HG02852 (cell line): ENCODE data around the gene IFNLR1.

Source experiments
- ATAC-seq: cut with Tn5 transposase; IDR thresholded peaks from one replicate; pipeline ENCODE4 v1.9.1; 2021; ENCODE audit warnings: mild to moderate bottlenecking, moderate library complexity; ENCODE audit not compliant: unreplicated experiment

IFNLR1 gene

DNA sequence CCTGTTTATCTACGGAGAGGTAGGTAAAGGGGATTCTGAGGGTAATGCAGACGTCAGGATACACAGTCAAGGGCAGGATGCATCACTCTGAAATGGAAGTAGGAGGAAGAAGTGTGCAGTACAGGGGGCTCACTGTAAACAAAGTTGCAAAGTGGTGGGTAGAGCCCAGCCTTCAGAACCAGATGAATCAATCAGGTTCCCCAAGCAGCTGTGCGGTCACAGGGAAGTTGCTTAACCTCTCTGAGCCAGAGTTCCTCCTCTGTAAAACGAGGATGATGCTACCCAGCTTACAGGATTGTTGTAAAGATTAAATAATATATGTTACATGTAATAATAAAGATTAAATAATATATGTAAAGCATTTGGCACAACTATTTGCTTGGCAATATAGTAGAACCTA is 61.6 kb downstream of the IFNLR1 start:
- ATAC-seq: no peak

DNA sequence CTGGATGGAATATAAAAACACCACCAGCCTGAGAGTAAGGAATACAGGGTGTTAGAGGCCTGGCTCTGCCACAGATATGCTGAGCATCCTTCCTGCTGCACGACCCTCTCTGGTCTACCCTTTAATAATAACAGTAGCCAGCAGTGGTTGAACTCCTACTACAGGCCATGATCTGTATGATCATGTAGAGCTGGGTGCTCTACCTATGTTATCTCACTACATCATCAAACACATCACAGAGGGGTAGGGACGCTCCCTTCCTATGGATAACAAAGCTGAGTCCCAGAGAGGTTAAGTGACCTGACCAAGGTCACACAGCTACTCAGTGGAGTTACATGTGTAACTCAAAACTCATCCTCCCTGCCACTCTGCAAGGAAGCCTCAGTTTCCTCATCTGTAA is 62.1 kb downstream of the IFNLR1 start:
- ATAC-seq: no peak

DNA sequence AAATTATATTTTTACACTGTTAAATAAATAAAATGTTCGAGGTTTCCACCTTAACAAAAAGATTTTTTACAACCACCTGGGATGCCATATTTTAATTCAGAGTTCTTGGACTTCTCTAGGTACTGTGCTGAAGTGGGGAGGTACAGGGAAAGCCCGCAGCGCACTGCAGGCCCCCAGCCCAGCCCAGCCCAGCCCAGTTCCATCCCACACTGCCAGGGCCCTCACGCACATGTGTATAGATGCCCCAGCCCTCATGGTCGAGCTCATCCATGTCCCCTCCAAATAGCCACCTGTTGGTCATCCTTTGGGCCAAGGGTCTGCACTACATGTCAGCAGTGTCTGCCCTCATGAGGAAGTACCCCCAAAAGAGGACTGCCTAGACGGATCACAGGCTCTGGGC is 63.5 kb downstream of the IFNLR1 start:
- no peak for ATAC-seq

DNA sequence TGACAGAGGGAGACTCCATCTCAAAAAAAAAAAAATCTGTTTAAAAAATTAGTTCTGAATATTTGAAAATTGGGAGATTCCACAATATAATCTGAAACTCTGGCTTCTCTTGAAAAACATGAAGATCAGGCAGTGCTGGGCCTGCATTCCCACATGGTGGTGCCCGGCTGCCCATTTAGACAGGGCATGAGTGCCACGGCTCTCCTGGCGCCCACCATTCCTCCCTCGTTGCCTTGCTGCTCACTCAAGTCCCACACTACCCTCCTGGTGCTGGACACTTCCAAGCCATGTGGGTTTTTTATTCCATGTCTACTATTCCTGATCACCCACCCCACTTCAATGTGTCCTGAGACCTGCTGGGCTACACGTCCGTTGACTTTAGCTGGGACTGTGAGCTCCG is 64.3 kb downstream of the IFNLR1 start:
- ATAC-seq: no peak

DNA sequence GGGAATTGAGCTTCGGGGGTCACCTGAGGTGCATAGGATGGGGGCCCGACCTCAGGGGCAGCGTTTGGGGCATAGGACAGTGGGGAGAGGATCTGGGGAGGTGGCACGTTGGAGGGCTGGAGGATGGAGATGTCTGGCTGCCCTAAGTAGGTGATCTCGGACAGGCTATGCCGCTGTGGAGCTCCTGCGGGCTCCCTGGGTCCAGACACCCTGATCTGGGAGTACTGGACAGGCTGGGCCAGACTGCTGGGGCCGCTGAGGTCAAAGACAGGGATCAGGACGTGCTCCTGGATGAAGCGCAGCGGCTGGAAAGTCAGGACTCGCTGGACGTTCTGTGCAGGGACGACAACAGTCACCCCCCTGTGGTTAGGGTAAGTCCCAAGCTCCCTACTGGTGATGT is 65.7 kb downstream of the IFNLR1 start:
- no peak for ATAC-seq

DNA sequence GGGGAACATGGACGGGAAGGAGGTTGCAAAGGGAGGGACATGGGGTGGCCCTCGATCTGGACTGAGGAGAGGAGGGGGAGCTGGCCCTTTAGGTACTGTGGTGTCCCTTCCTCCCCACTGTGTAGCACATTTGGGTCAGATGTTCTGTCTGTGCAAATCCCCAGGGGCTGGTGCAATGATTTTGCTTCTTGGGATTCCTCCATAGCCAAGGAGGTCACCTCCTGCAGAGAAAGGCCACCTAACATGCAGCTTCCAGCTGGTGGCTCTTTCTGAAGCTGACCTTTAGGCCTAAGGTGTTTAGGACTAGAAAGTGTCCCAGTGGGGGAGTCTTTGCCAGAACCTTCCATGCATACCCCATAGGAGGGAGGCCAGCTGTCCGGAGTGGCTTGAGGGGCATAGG is 66.1 kb downstream of the IFNLR1 start:
- ATAC-seq: no peak

DNA sequence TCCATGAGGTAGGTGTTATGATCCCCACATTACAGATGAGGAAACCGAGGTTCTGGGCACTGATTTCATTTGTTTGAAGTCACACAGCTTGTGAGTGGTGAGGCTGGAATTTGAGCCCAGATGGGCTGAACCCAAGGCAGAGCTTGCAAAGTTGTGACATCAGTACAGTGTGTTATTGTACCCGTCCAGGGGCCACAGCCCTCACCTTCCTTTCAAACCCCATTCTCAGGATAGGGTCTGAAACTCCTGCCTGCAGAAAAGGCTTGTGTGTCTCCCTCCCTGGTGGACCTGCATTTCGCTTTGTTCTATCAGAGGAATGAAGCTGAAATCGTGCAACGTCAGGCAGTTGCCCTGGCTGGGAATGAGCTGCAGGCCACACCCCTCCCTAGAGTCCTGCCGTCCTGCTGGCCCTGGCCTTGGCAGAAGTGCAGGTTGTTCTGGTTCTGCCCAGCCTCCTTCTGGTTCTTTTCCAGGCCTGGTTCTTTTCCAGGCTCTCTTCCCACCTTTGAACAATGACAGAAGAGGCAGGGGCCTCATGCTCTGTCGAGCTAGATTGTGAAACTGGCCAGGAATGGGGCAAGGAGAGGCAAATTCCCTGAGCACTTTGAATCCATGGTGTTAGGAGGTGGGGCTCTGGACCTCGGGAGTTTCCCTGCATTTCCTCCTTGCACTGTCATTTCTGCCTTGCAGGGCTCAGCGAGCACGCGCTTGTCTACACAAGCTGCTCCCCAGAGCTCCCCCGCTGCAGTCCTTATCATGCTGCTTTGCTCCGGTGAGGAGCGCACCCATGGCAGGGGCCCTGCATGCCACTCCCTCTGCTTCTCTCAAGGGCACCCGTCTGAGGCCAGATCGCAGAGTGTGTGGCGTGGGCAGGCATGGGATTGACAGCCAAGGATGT is 67.0 kb downstream of the IFNLR1 start:
- no peak for ATAC-seq

DNA sequence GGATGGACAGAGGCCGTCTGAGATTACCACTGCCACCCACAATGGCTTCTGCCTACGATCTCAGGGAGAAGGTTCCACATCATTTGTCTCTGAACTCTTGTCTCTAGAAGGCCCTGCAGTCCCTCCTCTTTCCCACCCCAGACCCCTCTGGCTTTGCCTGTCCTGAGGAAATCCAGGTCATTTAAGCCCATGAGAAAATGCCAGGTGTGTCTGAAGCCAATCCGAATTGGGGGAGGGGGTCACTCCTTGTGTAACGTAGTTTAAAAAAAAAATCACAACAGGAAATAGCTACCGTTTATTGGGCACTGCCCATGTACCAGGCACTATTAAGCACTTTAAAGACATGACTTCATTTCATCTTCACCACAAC is 67.6 kb downstream of the IFNLR1 start:
- no peak for ATAC-seq

DNA sequence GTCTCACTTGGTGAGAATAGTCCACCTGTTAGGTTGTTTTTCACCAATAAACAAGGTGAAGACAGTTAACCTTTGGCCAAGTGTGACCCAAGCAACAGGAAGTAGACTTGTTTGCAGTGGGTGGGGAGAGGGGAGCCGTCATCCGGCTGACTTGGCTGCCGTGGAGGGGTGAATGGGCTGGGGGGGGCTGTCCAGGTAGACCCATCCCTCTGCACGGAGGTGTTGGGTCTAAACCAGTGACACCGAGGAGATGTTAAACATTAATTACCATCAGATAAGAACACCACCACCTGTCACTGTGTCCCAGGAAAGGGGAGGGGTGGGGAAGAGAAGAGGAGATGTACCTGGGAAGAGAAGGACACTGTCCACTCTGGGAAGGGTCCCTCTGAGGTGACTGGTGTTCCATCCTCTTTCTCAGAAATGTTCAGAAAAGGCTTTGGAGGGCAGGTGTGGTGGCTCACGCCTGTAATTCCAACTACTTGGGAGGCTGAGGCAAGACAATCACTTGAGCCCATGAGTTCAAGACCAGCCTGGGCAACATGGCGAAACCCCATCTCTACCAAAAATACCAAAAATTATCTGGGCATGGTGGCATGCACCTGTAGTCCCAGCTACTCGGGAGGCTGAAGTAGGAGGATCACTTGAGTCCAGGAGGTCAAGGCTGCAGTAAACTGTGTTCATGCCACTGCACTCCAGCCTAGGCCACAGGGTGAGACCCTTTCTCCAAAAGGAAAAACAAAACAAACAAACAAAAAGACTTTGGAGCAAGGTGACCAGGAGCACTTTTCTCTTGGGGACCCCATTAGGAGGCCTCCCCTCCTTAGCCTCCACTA is 68.5 kb downstream of the IFNLR1 start:
- ATAC-seq: no peak

DNA sequence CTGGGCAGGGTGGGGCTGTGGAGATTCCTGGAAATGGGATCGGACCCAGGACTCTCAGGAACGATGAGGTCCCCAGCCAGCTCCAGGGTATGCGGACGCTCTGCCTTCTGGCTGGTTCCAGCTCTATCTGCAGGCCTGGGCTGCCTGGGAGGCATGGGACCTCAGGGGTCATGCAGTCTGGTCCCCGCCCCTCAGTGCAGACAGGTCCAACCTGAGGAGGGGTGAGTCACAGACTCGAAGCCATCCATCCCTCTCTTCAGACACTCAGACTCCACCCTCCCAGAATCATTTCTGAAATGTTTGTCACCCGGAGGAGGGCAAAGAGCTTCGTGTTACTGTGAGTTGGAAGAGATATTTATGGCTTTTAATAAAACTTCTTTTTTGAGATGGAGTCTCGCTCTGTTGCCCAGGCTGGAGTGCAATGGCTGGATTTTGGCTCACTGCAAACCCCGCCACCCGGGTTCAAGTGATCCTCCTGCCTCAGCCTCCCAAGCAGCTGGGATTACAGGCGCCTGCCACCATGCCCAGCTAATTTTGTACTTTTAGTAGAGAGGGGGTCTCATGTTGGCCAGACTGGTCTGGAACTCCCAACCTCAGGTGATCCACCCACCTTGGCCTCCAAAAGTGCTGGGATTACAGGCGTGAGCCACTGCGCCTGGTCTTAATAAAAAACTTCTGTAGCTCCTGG is 69.2 kb downstream of the IFNLR1 start:
- no peak for ATAC-seq

DNA sequence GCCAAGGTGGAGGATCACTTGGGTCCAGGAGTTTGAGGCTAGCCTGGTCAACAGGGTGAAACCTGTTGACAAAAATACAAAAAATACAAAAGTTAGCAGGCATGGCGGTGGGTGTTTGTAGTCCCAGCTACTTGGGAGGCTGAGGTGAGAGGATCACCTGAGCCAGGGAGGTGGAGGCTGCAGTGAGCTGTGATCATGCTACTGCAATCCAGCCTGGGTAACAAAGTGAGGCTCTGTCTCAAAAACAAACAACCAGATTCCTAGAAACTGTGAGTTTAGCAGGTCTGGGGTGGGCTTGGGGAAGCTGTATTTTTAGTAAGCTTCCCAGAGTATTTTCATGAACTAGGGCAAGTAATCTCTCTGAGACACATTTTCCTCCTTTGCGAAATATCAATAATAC is 70.0 kb downstream of the IFNLR1 start:
- ATAC-seq: no peak

DNA sequence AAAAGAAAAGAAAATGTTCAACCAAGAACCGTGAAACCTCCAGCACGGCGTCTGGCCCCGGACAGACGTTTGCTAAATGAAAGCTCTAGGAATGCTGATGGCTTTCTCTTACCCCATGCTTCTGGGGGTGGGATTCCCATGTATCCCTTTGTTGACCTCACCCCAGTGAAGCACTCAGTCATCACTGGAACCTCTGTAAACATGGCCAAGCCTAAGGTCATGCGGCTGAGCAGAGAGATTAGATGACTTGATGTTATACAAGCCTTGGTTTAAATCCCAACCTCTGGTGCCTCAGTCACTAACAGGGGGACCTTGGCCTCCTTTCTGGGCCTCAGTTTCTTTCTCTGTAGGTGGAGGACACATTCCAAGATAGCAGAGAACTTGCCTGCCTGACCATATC is 72.3 kb downstream of the IFNLR1 start:
- ATAC-seq: no peak

DNA sequence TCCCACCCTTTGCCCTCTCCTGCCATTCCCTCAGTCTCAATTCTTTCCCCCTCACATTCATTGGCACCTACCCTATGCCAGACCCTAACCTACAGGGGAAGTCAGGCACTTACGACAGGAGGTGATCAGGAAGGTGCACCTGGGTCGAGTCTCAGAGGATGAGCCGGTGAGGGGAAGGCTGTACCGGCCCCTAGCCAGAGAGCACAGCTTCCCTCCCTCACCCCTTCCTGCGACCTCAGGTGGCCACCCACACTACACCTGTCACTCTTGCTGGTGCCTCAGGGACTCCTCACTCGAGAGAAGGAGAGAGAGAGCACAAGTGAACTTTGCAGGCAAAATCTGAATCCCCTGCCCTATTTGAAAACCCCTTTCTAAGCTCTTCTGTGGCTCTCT is 73.5 kb downstream of the IFNLR1 start:
- no peak for ATAC-seq

DNA sequence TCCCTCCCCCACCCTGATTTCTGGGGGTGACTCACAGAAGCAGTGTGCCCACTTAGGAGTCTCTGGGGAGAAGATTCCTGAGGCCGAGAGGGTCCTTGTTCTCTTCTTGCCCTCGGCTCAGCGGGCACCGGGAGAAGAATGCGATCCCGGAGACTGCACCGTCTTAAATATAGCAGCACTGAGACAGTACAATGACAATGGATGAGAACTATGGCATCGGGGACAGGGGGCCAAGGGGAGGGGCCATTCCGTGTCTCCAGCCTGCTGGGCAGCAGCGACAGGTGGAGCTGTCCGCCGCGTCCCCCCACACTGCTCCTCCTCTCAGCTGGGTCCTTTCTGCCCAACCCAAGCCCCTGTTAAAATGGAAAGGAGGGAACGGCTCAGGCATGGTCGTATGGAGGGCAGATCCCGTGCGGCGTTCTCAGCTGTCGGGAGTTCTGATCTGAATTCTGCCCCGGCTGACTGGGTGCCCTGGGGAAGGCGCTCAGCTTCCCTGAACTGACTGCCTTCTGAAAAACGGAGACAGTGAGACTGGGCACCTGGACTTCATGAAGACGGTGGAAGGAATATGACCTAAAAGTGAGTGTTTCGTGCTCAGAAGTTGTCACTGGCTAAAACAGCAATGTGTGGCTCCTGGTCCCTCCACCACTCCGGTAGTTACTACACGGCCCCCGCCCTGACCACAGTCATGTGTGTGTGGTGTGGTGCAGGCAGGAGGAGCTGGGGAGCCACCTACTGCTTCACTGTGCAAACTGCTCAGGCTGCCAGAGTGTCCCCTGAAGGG is 74.9 kb downstream of the IFNLR1 start, which contains the start of gene MYOM3:
Gene MYOM3, minus strand, starts transcription at position 140 of the 784 bp plus-strand sequence. CDS start 3,499 bp downstream, outside the sequence.
- ATAC-seq: no peak

DNA sequence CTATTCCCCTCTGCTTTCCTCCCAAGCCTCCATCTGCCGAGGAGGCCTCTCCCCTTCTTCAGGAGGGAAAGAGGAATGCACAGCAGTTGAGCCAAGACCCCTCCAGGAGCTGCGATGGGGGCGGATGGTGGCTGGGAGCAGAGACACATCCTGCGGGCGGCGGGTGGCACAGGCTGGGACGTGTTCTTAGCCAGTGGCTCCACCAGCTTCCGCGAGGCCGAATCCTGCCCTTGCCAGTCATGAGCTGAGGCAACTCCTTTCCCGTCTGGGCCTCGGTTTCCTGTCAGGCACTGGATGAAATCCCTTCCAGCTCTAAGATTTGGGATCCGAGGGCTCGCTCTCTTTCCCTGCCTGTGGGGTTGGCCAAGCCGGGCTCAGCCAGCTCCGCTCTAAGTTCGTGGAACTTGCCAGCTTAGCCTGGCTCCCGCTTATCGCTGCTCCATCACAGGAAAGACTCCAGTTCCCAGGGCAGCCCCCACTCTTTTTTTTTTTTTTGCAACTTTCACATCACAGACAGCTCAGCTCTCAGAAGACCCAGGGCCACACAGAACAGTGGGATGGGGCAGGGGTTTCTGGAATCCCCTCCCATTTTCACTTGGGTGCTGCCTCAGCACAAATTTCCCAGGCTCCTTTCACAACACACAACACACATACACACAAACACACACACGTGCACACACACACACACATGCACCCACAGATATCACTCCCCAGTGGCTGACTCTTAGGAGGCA is 75.7 kb downstream of the IFNLR1 start:
- no peak for ATAC-seq

DNA sequence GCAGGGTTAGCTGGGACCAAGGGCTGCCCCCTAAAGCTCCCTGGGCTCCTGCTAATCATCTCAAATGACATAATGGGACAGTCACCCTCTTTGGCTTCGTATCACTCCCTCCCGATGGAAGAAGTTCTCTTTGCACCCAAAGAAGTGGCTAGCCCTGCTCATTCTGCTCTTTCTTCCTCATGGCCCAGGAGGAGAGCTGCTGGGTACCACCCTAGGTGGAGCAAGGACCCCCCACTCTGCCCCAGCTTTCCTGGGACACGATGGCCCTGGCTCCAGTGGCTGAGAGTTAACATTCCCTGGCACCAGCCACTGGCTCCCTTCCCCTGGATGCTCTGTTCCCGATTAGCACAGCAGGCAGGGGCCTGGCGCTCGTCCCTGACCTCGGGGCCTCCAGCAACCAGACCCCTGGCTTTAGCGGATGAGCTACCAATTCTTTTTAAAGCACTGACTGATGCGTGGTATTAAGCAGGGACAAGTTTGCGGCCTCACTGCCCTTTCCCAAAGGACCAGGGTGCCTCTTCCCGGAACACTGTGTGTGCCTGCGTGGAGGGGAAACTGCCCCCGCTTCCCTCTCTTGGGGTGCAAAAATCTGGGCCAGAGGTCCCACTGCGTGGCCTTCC is 76.3 kb downstream of the IFNLR1 start:
- no peak for ATAC-seq

DNA sequence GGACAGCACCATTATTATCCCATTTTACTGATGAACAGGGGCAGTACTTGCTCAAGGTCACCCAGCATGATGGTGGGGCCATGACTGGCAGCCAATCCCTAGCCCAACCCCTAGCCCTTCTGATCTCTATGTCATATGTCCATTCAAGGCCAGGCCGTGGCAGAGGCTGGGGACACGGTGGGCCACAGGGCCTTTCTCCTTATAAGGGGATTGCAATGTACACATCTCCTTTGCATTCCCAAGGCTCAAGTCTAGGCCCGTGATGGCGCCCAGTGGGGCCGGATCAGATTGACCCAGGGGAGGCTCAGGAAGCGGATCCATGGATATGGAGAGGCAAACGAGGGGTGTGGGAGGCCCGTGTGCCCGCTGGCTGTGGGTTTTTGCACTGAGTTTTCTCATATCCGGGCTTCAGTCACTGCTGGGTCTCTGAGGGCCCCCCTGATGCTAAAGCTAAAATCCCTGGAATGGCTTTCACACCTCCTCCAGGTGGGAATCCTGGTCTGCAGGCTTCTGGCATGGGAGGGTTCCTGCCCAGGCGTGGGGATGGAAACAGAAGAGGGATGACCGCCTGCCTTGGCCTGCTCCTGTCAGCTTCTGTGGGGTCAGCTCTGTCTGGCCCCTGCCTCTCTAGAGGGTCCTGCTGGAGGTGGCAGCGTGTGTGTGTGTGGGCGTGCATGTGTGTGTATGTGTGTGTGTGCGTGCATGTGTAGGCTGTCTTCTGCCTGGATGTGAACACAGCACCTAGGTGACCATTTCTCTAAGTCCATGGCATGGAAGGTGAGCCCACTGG is 77.2 kb downstream of the IFNLR1 start:
- ATAC-seq: no peak

DNA sequence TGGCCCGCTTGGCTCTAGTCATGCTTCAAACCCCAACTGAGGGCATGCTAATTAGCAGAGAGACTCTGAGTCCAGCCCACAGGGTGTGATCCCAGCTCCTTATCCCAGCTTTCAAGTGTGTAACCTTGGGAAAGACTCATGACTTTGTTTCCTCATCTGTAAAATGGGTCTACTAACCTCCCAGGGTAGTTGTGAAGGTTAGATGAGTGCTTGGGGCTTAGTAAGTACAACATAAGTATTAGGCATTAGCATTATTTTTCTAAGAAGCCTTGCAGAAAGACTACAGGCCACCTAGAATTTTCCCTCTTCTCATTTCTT is 78.0 kb downstream of the IFNLR1 start:
- no peak for ATAC-seq
